Measurements from ENCODE around the gene FAHD1. TPM values are rescaled to one million over a fixed set of nuclear protein-coding genes. Genes with fewer than 3 reads are reported as not detected.

The FAHD1 gene
- total RNA-seq, 1 donor from 2014 or later: 26.5 TPM

- H3K4me3 Mint-ChIP-seq (ENCODE audit: unreplicated experiment): no peak overlapping the region
- DNase-seq: no peak
- H3K36me3 Mint-ChIP-seq (ENCODE audit: unreplicated experiment): no peaks in the 10 kb centered on the region
- TF ChIP-seq CTCF (IDR thresholded peaks at IDR 0.05; ENCODE audit: partially characterized antibody, unreplicated experiment): no peak
- no peak overlapping the region for H3K27ac Mint-ChIP-seq (ENCODE audit: unreplicated experiment)
- peaks cover 9% of the 10 kb centered on the region for H3K9me3 Mint-ChIP-seq (ENCODE audit: unreplicated experiment)
- peaks cover 14% of the 10 kb centered on the region for H3K4me1 Mint-ChIP-seq (ENCODE audit: low read depth, unreplicated experiment)
- no peaks in the 10 kb centered on the region for H3K27me3 Mint-ChIP-seq (ENCODE audit: unreplicated experiment)
Measured at GRCh38 chr16:1830213-1830612, 3.2 kb downstream of the FAHD1 start.

GRCh38 chr16:1831186-1832075 is 4.4 kb downstream of the FAHD1 start:
- Mint-ChIP-seq H3K4me3 (ENCODE audit: unreplicated experiment) (no peak overlapping the region), H3K27me3 (ENCODE audit: unreplicated experiment) (no peaks in the 10 kb centered on the region), H3K36me3 (ENCODE audit: unreplicated experiment) (no peaks in the 10 kb centered on the region), H3K27ac (ENCODE audit: unreplicated experiment) (no peak overlapping the region), H3K9me3 (ENCODE audit: unreplicated experiment) (peaks cover 8% of the 10 kb centered on the region), H3K4me1 (ENCODE audit: low read depth, unreplicated experiment) (peaks cover 14% of the 10 kb centered on the region)
- no peak for DNase-seq
- no peak for TF ChIP-seq CTCF (IDR thresholded peaks at IDR 0.05; ENCODE audit: partially characterized antibody, unreplicated experiment)

DNA sequence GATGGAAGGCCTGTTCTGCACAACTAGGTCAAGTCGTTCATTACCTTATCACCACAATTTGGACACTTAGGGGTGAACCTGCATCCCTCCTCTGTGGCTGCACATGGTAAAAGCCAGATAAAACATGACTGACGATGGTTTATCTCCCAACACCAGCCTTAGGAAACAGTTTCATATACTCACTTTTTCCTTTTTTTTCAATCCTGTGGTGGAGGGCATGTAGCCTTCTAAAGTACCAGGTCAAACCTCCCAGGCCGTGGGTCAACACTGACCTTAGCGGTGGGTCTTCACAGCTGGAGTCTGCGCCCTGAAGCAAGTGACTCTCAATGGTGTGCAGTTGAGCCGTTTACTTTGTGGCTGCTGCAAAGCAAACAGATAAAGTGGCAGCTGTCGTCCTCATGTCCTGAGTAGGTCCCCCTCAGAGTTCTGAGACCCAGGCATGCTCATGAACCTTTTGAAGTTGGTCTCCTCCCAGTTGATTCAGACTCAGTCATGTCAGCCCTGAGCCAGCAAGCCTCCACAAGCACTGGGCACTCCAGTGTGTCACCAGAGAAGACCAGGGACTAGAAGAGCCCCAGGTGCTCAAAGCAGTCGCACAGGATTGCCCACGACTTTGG is 5.9 kb downstream of the FAHD1 start:
- H3K27ac Mint-ChIP-seq (ENCODE audit: unreplicated experiment): no peak overlapping the region
- no peaks in the 10 kb centered on the region for H3K27me3 Mint-ChIP-seq (ENCODE audit: unreplicated experiment)
- no peaks in the 10 kb centered on the region for H3K36me3 Mint-ChIP-seq (ENCODE audit: unreplicated experiment)
- peak overlapping the region; percentile 21 for H3K4me3 Mint-ChIP-seq (ENCODE audit: unreplicated experiment)
- H3K4me1 Mint-ChIP-seq (ENCODE audit: low read depth, unreplicated experiment): peaks cover 10% of the 10 kb centered on the region
- DNase-seq: no peak
- TF ChIP-seq CTCF (IDR thresholded peaks at IDR 0.05; ENCODE audit: partially characterized antibody, unreplicated experiment): no peak
- no peaks in the 10 kb centered on the region for H3K9me3 Mint-ChIP-seq (ENCODE audit: unreplicated experiment)

- Mint-ChIP-seq H3K9me3 (ENCODE audit: unreplicated experiment) (no peaks in the 10 kb centered on the region), H3K4me3 (ENCODE audit: unreplicated experiment) (no peak overlapping the region), H3K4me1 (ENCODE audit: low read depth, unreplicated experiment) (peaks cover 4% of the 10 kb centered on the region), H3K27ac (ENCODE audit: unreplicated experiment) (no peak overlapping the region), H3K36me3 (ENCODE audit: unreplicated experiment) (no peaks in the 10 kb centered on the region), H3K27me3 (ENCODE audit: unreplicated experiment) (no peaks in the 10 kb centered on the region)
- no peak for TF ChIP-seq CTCF (IDR thresholded peaks at IDR 0.05; ENCODE audit: partially characterized antibody, unreplicated experiment)
- DNase-seq: no peak
Measured at GRCh38 chr16:1834096-1834495, 7.1 kb downstream of the FAHD1 start.

- Mint-ChIP-seq H3K9me3 (ENCODE audit: unreplicated experiment) (no peaks in the 10 kb centered on the region), H3K4me1 (ENCODE audit: low read depth, unreplicated experiment) (no peaks in the 10 kb centered on the region), H3K36me3 (ENCODE audit: unreplicated experiment) (no peaks in the 10 kb centered on the region), H3K27ac (ENCODE audit: unreplicated experiment) (peak overlapping the region; percentile 50), H3K27me3 (ENCODE audit: unreplicated experiment) (peaks cover 2% of the 10 kb centered on the region), H3K4me3 (ENCODE audit: unreplicated experiment) (peak overlapping the region; percentile 20)
- TF ChIP-seq CTCF (IDR thresholded peaks at IDR 0.05; ENCODE audit: partially characterized antibody, unreplicated experiment): no peak
- no peak for DNase-seq
Measured at GRCh38 chr16:1839554-1839953, 12.5 kb downstream of the FAHD1 start.
